MCF 10A (cell line): ENCODE results near the gene CDHR2. TPM values are rescaled to one million over a fixed set of nuclear protein-coding genes. Genes with fewer than 3 reads are reported as not detected.
A peak's percentile ranks its signal among the peaks of the same experiment; 100 is the strongest.

Experiments
- BruUV-seq: library from RNA; stranded (reverse); fragments of 400-500 nt; replicated peaks from 2 replicates; lab custom pipeline; 2021; lab: Mats Ljungman, UMichigan
- CTCF ChIA-PET: fragments of 300-600 bp; sonication (Branson Sonifier 250); formaldehyde crosslinking; extraction: SDS; loops from one replicate; lab custom pipeline; 2021; ENCODE audit warnings: antibody characterized with exemption, inconsistent platforms; lab: Yijun Ruan, JAX
- POLR2A ChIA-PET: fragments of 300-600, 350-650 bp; sonication (Branson Sonifier 250); formaldehyde crosslinking; extraction: SDS; loops from one replicate; lab custom pipeline; 2020; ENCODE audit warnings: antibody characterized with exemption, inconsistent platforms; lab: Yijun Ruan, JAX
- DNase-seq: peaks from one replicate; pipeline ENCODE4 v3.0.0-alpha.2; 2018; ENCODE audit not compliant: unreplicated experiment
- H3K27ac Mint-ChIP-seq: one replicate; pipeline ENCODE4 v1.8.0; 2022; ENCODE audit warnings: mild to moderate bottlenecking, low read depth, mixed read lengths; ENCODE audit not compliant: unreplicated experiment
- H3K27me3 Mint-ChIP-seq: one replicate; pipeline ENCODE4 v1.8.0; 2022; ENCODE audit warnings: mixed read lengths; ENCODE audit not compliant: insufficient read depth, unreplicated experiment
- H3K36me3 Mint-ChIP-seq: one replicate; pipeline ENCODE4 v1.8.0; 2022; ENCODE audit warnings: mild to moderate bottlenecking, moderate library complexity, mixed read lengths; ENCODE audit not compliant: insufficient read depth, unreplicated experiment
- H3K4me1 Mint-ChIP-seq: one replicate; pipeline ENCODE4 v1.8.0; 2022; ENCODE audit warnings: mixed read lengths; ENCODE audit not compliant: insufficient read depth, unreplicated experiment
- H3K4me3 Mint-ChIP-seq: one replicate; pipeline ENCODE4 v1.8.0; 2022; ENCODE audit warnings: mild to moderate bottlenecking, moderate library complexity, mixed read lengths; ENCODE audit not compliant: unreplicated experiment
- H3K9me3 Mint-ChIP-seq: one replicate; pipeline ENCODE4 v1.8.0; 2022; ENCODE audit warnings: mixed read lengths; ENCODE audit not compliant: unreplicated experiment
- CTCF ChIP-seq: fragments of 200-600 bp; IDR thresholded peaks from one replicate; pipeline ENCODE4 v1.8.0; 2022; ENCODE audit warnings: antibody characterized with exemption, mild to moderate bottlenecking; ENCODE audit not compliant: unreplicated experiment
- intact Hi-C: fragments of 100-400 bp; cut with micrococcal nuclease; formaldehyde crosslinking; loops from 2 replicates; pipeline ENCODE4 v1.14.1; 2022
- total RNA-seq: library from RNA; stranded (reverse); gene quantifications from 2 replicates; pipeline ENCODE4 v1.2.3, GENCODE V29; 2022

Gene CDHR2
- total RNA-seq, 1 experiment from 2014 or later = 0.09 TPM

GRCh38 chr5:176541338-176542134 is 7.6 kb upstream of the CDHR2 start:
- ChIA-PET CTCF (interaction anchor here (0.5 to 4.2 kb wide), 7 partner anchors 8 to 190 kb away, joined by 3 to 32 read pairs (median 4); partner anchors contain the start of genes CDHR2 and CLTB), POLR2A (interaction anchor here (1.0 to 4.2 kb wide), 6 partner anchors 52 to 153 kb away, joined by 4 to 73 read pairs (median 19); partner anchors contain the start of genes CLTB, FAF2, HIGD2A and NOP16)
- Mint-ChIP-seq H3K27me3 (no peaks in the 10 kb centered on the region), H3K4me1 (peaks cover 31% of the 10 kb centered on the region), H3K36me3 (peaks cover 14% of the 10 kb centered on the region), H3K9me3 (no peaks in the 10 kb centered on the region), H3K27ac (peak overlapping the region; percentile 84), H3K4me3 (peak overlapping the region; percentile 89)
- DNase-seq = peak; percentile 86
- intact Hi-C loops = loop anchor here (2.0 kb wide), 2 partner anchors 37 to 43 kb away; no protein-coding TSS in a partner anchor
- no TSS peak for BruUV-seq
- no peak for TF ChIP-seq CTCF

- intact Hi-C loops = loop anchor here (2.0 kb wide), 2 partner anchors 37 to 43 kb away; no protein-coding TSS in a partner anchor
- CTCF ChIA-PET = interaction anchor here (0.5 to 4.2 kb wide), 14 partner anchors 8 to 190 kb away, joined by 3 to 32 read pairs (median 4); partner anchors contain the start of genes CLTB and FAF2
- Mint-ChIP-seq H3K4me3 (peak overlapping the region; percentile 89), H3K36me3 (peaks cover 14% of the 10 kb centered on the region), H3K27me3 (no peaks in the 10 kb centered on the region), H3K27ac (peak overlapping the region; percentile 84), H3K4me1 (peaks cover 31% of the 10 kb centered on the region), H3K9me3 (no peaks in the 10 kb centered on the region)
- BruUV-seq = no TSS peak
- POLR2A ChIA-PET = interaction anchor here (0.6 to 4.2 kb wide), 19 partner anchors 7 to 154 kb away, joined by 3 to 73 read pairs (median 11); partner anchors contain the start of genes CLTB, FAF2, HIGD2A and NOP16
- DNase-seq = peak; percentile 25
- no peak for TF ChIP-seq CTCF
These were observed 7.0 kb upstream of the CDHR2 start for GRCh38 chr5:176542135-176542595.

- peak overlapping the region; percentile 84 for H3K27ac Mint-ChIP-seq
These were observed 6.3 kb upstream of the CDHR2 start for GRCh38 chr5:176542596-176543427.

More at GRCh38 chr5:176542596-176543427, 6.3 kb upstream of the CDHR2 start:
- BruUV-seq = no TSS peak
- CTCF ChIA-PET = interaction anchor here (0.6 to 4.2 kb wide), 23 partner anchors 10 to 571 kb away, joined by 3 to 32 read pairs (median 3); partner anchors contain the start of genes CLTB, FAF2 and TSPAN17
- intact Hi-C loops = loop anchor here (2.0 kb wide), 2 partner anchors 36 to 44 kb away; no protein-coding TSS in a partner anchor
- Mint-ChIP-seq H3K4me1 (peaks cover 36% of the 10 kb centered on the region), H3K27me3 (no peaks in the 10 kb centered on the region), H3K9me3 (no peaks in the 10 kb centered on the region), H3K36me3 (peaks cover 10% of the 10 kb centered on the region), H3K4me3 (peak overlapping the region; percentile 89)
- TF ChIP-seq CTCF = peak; percentile 24
- peak; percentile 52 for DNase-seq
- POLR2A ChIA-PET = interaction anchor here (0.6 to 4.2 kb wide), 27 partner anchors 8 to 181 kb away, joined by 3 to 73 read pairs (median 5); partner anchors contain the start of genes CLTB, FAF2, HIGD2A and KIAA1191
